Activated naive CD4-positive, alpha-beta T cell treated with anti-CD3 and anti-CD28 coated beads, Interleukin-2, amount 50 U/mL, for 24 hours (primary cell): Measurements from ENCODE around the gene EFHC1.
"Not testable (repeated sequence)": the region's sequence is repeated elsewhere in the genome, so short reads cannot be mapped to it uniquely, and the experiment has no call there.

Source experiments
- H3K27ac Mint-ChIP-seq: one replicate; pipeline ENCODE4 v1.8.0; 2021; ENCODE audit warnings: mild to moderate bottlenecking, mixed read lengths
- H3K27me3 Mint-ChIP-seq: one replicate; pipeline ENCODE4 v1.8.0; 2021; ENCODE audit warnings: mixed read lengths
- H3K36me3 Mint-ChIP-seq: one replicate; pipeline ENCODE4 v1.8.0; 2021; ENCODE audit warnings: mixed read lengths
- H3K4me1 Mint-ChIP-seq: one replicate; pipeline ENCODE4 v1.8.0; 2021; ENCODE audit warnings: mixed read lengths
- H3K4me3 Mint-ChIP-seq: one replicate; pipeline ENCODE4 v1.8.0; 2021; ENCODE audit warnings: mild to moderate bottlenecking, mixed read lengths
- H3K9me3 Mint-ChIP-seq: one replicate; pipeline ENCODE4 v1.8.0; 2021; ENCODE audit warnings: mixed read lengths

EFHC1 gene

GRCh38 chr6:52411911-52412310, 8.2 kb upstream of the EFHC1 start:
- Mint-ChIP-seq H3K36me3 (no peaks in the 10 kb centered on the region), H3K4me1 (peaks cover 68% of the 10 kb centered on the region), H3K9me3 (no peaks in the 10 kb centered on the region), H3K27me3 (no peaks in the 10 kb centered on the region), H3K4me3 (no peak overlapping the region), H3K27ac (no peak overlapping the region)

GRCh38 chr6:52415333-52415732, 4.8 kb upstream of the EFHC1 start:
- H3K4me3 Mint-ChIP-seq: no peak overlapping the region
- peaks cover 45% of the 10 kb centered on the region for H3K4me1 Mint-ChIP-seq
- no peak overlapping the region for H3K27ac Mint-ChIP-seq
- H3K27me3 Mint-ChIP-seq: no peaks in the 10 kb centered on the region
- H3K9me3 Mint-ChIP-seq: no peaks in the 10 kb centered on the region
- no peaks in the 10 kb centered on the region for H3K36me3 Mint-ChIP-seq

- H3K27ac Mint-ChIP-seq: peak overlapping the region; percentile 17
- no peaks in the 10 kb centered on the region for H3K36me3 Mint-ChIP-seq
- peaks cover 41% of the 10 kb centered on the region for H3K4me1 Mint-ChIP-seq
- no peaks in the 10 kb centered on the region for H3K9me3 Mint-ChIP-seq
- no peaks in the 10 kb centered on the region for H3K27me3 Mint-ChIP-seq
- H3K4me3 Mint-ChIP-seq: no peak overlapping the region
These were observed 4.1 kb upstream of the EFHC1 start for GRCh38 chr6:52415917-52416628.

- no peak overlapping the region for H3K4me3 Mint-ChIP-seq
- no peaks in the 10 kb centered on the region for H3K36me3 Mint-ChIP-seq
- H3K27me3 Mint-ChIP-seq: no peaks in the 10 kb centered on the region
- H3K27ac Mint-ChIP-seq: no peak overlapping the region
- H3K9me3 Mint-ChIP-seq: no peaks in the 10 kb centered on the region
- H3K4me1 Mint-ChIP-seq: peaks cover 41% of the 10 kb centered on the region
These were observed 3.5 kb upstream of the EFHC1 start for GRCh38 chr6:52416629-52417151.

GRCh38 chr6:52417675-52418111, 2.4 kb upstream of the EFHC1 start:
- Mint-ChIP-seq H3K4me3 (no peak overlapping the region), H3K27ac (no peak overlapping the region), H3K9me3 (no peaks in the 10 kb centered on the region), H3K36me3 (no peaks in the 10 kb centered on the region), H3K4me1 (peaks cover 37% of the 10 kb centered on the region), H3K27me3 (no peaks in the 10 kb centered on the region)

GRCh38 chr6:52418606-52419005, 1.5 kb upstream of the EFHC1 start:
- Mint-ChIP-seq H3K27ac (no peak overlapping the region), H3K4me1 (peaks cover 31% of the 10 kb centered on the region), H3K27me3 (no peaks in the 10 kb centered on the region), H3K4me3 (no peak overlapping the region), H3K9me3 (no peaks in the 10 kb centered on the region), H3K36me3 (no peaks in the 10 kb centered on the region)

- Mint-ChIP-seq H3K9me3 (no peaks in the 10 kb centered on the region), H3K36me3 (no peaks in the 10 kb centered on the region), H3K4me3 (no peak overlapping the region), H3K27me3 (no peaks in the 10 kb centered on the region), H3K27ac (no peak overlapping the region), H3K4me1 (peaks cover 16% of the 10 kb centered on the region)
These were observed 671 bp downstream of the EFHC1 start for GRCh38 chr6:52420668-52421358.

GRCh38 chr6:52422156-52422555, 2.0 kb downstream of the EFHC1 start:
- peaks cover 6% of the 10 kb centered on the region for H3K4me1 Mint-ChIP-seq
- H3K27me3 Mint-ChIP-seq: no peaks in the 10 kb centered on the region
- H3K4me3 Mint-ChIP-seq: no peak overlapping the region
- no peaks in the 10 kb centered on the region for H3K36me3 Mint-ChIP-seq
- no peaks in the 10 kb centered on the region for H3K9me3 Mint-ChIP-seq
- no peak overlapping the region for H3K27ac Mint-ChIP-seq

- H3K27ac Mint-ChIP-seq: no peak overlapping the region
- no peaks in the 10 kb centered on the region for H3K27me3 Mint-ChIP-seq
- H3K36me3 Mint-ChIP-seq: no peaks in the 10 kb centered on the region
- no peak overlapping the region for H3K4me3 Mint-ChIP-seq
- no peaks in the 10 kb centered on the region for H3K9me3 Mint-ChIP-seq
- H3K4me1 Mint-ChIP-seq: peaks cover 6% of the 10 kb centered on the region
These were observed 3.3 kb downstream of the EFHC1 start for GRCh38 chr6:52423448-52423847.

- H3K4me1 Mint-ChIP-seq: peaks cover 6% of the 10 kb centered on the region
- no peak overlapping the region for H3K4me3 Mint-ChIP-seq
- no peaks in the 10 kb centered on the region for H3K9me3 Mint-ChIP-seq
- H3K27me3 Mint-ChIP-seq: no peaks in the 10 kb centered on the region
- H3K27ac Mint-ChIP-seq: no peak overlapping the region
- H3K36me3 Mint-ChIP-seq: no peaks in the 10 kb centered on the region
These were observed 3.8 kb downstream of the EFHC1 start for GRCh38 chr6:52423971-52424381.

- H3K4me1 Mint-ChIP-seq: peaks cover 1% of the 10 kb centered on the region
- H3K9me3 Mint-ChIP-seq: no peaks in the 10 kb centered on the region
- H3K27ac Mint-ChIP-seq: no peak overlapping the region
- H3K36me3 Mint-ChIP-seq: no peaks in the 10 kb centered on the region
- H3K27me3 Mint-ChIP-seq: no peaks in the 10 kb centered on the region
- H3K4me3 Mint-ChIP-seq: no peak overlapping the region
These were observed 4.4 kb downstream of the EFHC1 start for GRCh38 chr6:52424513-52424912.

GRCh38 chr6:52426667-52427066, 6.5 kb downstream of the EFHC1 start:
- no peaks in the 10 kb centered on the region for H3K9me3 Mint-ChIP-seq
- no peak overlapping the region for H3K27ac Mint-ChIP-seq
- no peaks in the 10 kb centered on the region for H3K27me3 Mint-ChIP-seq
- peaks cover 6% of the 10 kb centered on the region for H3K36me3 Mint-ChIP-seq
- peaks cover 5% of the 10 kb centered on the region for H3K4me1 Mint-ChIP-seq
- H3K4me3 Mint-ChIP-seq: no peak overlapping the region

- not testable (repeated sequence) for H3K4me3 Mint-ChIP-seq, H3K27ac Mint-ChIP-seq, H3K4me1 Mint-ChIP-seq, H3K27me3 Mint-ChIP-seq, H3K9me3 Mint-ChIP-seq, H3K36me3 Mint-ChIP-seq
These were observed 13.2 kb downstream of the EFHC1 start for GRCh38 chr6:52433294-52433693.

- Mint-ChIP-seq H3K4me3 (no peak overlapping the region), H3K27me3 (no peaks in the 10 kb centered on the region), H3K36me3 (peaks cover 6% of the 10 kb centered on the region), H3K4me1 (peaks cover 5% of the 10 kb centered on the region), H3K9me3 (no peaks in the 10 kb centered on the region), H3K27ac (no peak overlapping the region)
These were observed 15.2 kb downstream of the EFHC1 start for GRCh38 chr6:52435345-52435744.

- Mint-ChIP-seq H3K27ac (no peak overlapping the region), H3K4me3 (no peak overlapping the region), H3K27me3 (no peaks in the 10 kb centered on the region), H3K4me1 (no peaks in the 10 kb centered on the region), H3K9me3 (no peaks in the 10 kb centered on the region), H3K36me3 (peaks cover 4% of the 10 kb centered on the region)
These were observed 18.8 kb downstream of the EFHC1 start for GRCh38 chr6:52438926-52439325.

- Mint-ChIP-seq H3K9me3 (peaks cover 16% of the 10 kb centered on the region), H3K27ac (no peak overlapping the region)
These were observed 34.4 kb downstream of the EFHC1 start for GRCh38 chr6:52454556-52454955.

More at GRCh38 chr6:52454556-52454955, 34.4 kb downstream of the EFHC1 start:
- no peaks in the 10 kb centered on the region for H3K27me3 Mint-ChIP-seq
- H3K4me3 Mint-ChIP-seq: no peak overlapping the region
- H3K36me3 Mint-ChIP-seq: peaks cover 19% of the 10 kb centered on the region
- no peaks in the 10 kb centered on the region for H3K4me1 Mint-ChIP-seq
